Tibial nerve (tissue), 4 donors: ENCODE measurements around the gene OCA2.

Experiments used
- CTCF ChIP-seq, 5 experiments: fragments of 200-600 bp in 3 of 5; fragments of 450-650 bp in 2 of 5; sonication (generic) in 3 of 5; IDR thresholded peaks; one replicate each; pipeline ENCODE4 v1.5.1; 2016 to 2019; ENCODE audit warnings: antibody characterized with exemption in 5 of 5, mild to moderate bottlenecking in 3 of 5, moderate library complexity in 2 of 5
- EP300 ChIP-seq, 2 donors: sonication (generic); formaldehyde crosslinking; IDR thresholded peaks; one replicate each; pipeline ENCODE4 v1.6.1; 2017; ENCODE audit warnings: antibody characterized with exemption in 2 of 2, mild to moderate bottlenecking in 1 of 2
- POLR2A ChIP-seq, 2 donors: fragments of 450-650 bp; IDR thresholded peaks; one replicate each; pipeline ENCODE4 v1.6.1; 2017; ENCODE audit warnings: antibody characterized with exemption in 2 of 2, mild to moderate bottlenecking in 2 of 2, moderate library complexity in 2 of 2

DNA sequence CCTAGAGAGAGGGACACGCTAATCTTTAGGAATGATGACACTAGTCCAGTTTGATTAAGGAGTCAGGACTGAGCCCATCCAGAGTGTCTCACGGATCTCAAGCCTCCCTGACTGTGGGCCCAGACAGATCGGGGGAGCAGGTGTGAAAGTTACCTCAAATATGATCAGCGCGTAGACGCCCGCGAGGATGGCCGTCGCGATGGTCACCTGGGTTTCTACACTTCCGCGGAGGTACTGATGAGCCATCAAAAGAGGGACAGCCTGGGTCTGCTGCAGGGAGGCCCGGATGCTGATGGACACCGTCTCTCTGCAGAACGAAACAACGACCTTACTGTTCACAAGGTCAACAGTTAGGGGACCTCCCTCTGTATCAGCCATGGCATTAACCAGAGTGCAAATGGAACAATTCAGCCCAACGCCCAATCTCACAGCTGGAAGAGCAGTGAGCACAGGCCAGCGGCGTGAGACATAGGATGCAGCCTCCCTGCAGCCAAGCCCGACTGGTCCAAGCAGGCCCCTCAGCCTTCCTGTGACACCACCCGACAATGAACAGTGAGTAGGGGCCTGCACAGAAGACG, 84.4 kb downstream of the OCA2 start:
- no peak for TF ChIP-seq POLR2A (IDR thresholded peaks at IDR 0.05)
- TF ChIP-seq CTCF (IDR thresholded peaks at IDR 0.05), result no peak
- no peak for TF ChIP-seq EP300 (IDR thresholded peaks at IDR 0.05)
